SJCRH30 (cell line): Measurements from ENCODE around the gene GOLGA3. TPM values are rescaled to one million over a fixed set of nuclear protein-coding genes. Genes with fewer than 3 reads are reported as not detected.
A peak's percentile ranks its signal among the peaks of the same experiment; 100 is the strongest.
"Not testable (repeated sequence)": the region's sequence is repeated elsewhere in the genome, so short reads cannot be mapped to it uniquely, and the experiment has no call there.

Experiments
- DNase-seq, 2 experiments: peaks; one replicate each; pipeline ENCODE4 v3.0.0-alpha.2; 2015 to 2020
- H3K27ac ChIP-seq: fragments of 250-450 bp; sonication (Bioruptor Pico); 2 replicates; pipeline ENCODE4 v1.5.1; 2020; ENCODE audit warnings: mild to moderate bottlenecking, moderate library complexity
- H3K27me3 ChIP-seq: fragments of 250-450 bp; sonication (Bioruptor Pico); 2 replicates; pipeline ENCODE4 v1.5.1; 2020; ENCODE audit warnings: mild to moderate bottlenecking, moderate library complexity
- H3K36me3 ChIP-seq: fragments of 250-450 bp; sonication (Bioruptor Pico); 2 replicates; pipeline ENCODE4 v1.5.1; 2020; ENCODE audit warnings: mild to moderate bottlenecking, moderate library complexity
- H3K4me1 ChIP-seq: fragments of 250-450 bp; sonication (Bioruptor Pico); 2 replicates; pipeline ENCODE4 v1.5.1; 2020; ENCODE audit warnings: mild to moderate bottlenecking, moderate library complexity
- H3K4me3 ChIP-seq: fragments of 250-450 bp; sonication (Bioruptor Pico); 2 replicates; pipeline ENCODE4 v1.5.1; 2020; ENCODE audit warnings: mild to moderate bottlenecking, moderate library complexity
- H3K9me3 ChIP-seq: fragments of 250-450 bp; sonication (Bioruptor Pico); replicated peaks from 2 replicates; pipeline ENCODE4 v1.5.1; 2020; ENCODE audit warnings: mild to moderate bottlenecking, moderate library complexity
- total RNA-seq: library from RNA; depleted of rRNA; stranded (reverse); fragments of >200 nt; shearing (Covaris generic); gene quantifications from 2 replicates; pipeline ENCODE4 v1.2.3, GENCODE V29; 2014

The GOLGA3 gene
- total RNA-seq, 1 experiment from 2014 or later: 40.3 TPM

GRCh38 chr12:132853285-132854092 is 24.8 kb upstream of the GOLGA3 start:
- no peaks in the 10 kb centered on the region for H3K9me3 ChIP-seq
- DNase-seq: no peak
- peaks cover 22% of the 10 kb centered on the region for H3K36me3 ChIP-seq
- H3K4me1 ChIP-seq: no peaks in the 10 kb centered on the region
- H3K4me3 ChIP-seq: no peak overlapping the region
- H3K27me3 ChIP-seq: no peaks in the 10 kb centered on the region
- H3K27ac ChIP-seq: no peak overlapping the region

GRCh38 chr12:132852496-132852895 is 23.8 kb upstream of the GOLGA3 start:
- Histone ChIP-seq H3K4me1 (no peaks in the 10 kb centered on the region), H3K27ac (no peak overlapping the region), H3K4me3 (no peak overlapping the region), H3K36me3 (peaks cover 16% of the 10 kb centered on the region), H3K27me3 (no peaks in the 10 kb centered on the region), H3K9me3 (no peaks in the 10 kb centered on the region)
- no peak for DNase-seq

GRCh38 chr12:132851465-132851864 is 22.8 kb upstream of the GOLGA3 start:
- Histone ChIP-seq H3K4me3 (no peak overlapping the region), H3K27ac (no peak overlapping the region), H3K27me3 (no peaks in the 10 kb centered on the region), H3K9me3 (no peaks in the 10 kb centered on the region), H3K4me1 (no peaks in the 10 kb centered on the region), H3K36me3 (peaks cover 20% of the 10 kb centered on the region)
- DNase-seq: no peak

GRCh38 chr12:132850291-132850690 is 21.6 kb upstream of the GOLGA3 start:
- H3K27ac ChIP-seq: no peak overlapping the region
- H3K4me1 ChIP-seq: no peaks in the 10 kb centered on the region
- peaks cover 25% of the 10 kb centered on the region for H3K36me3 ChIP-seq
- no peak overlapping the region for H3K4me3 ChIP-seq
- no peaks in the 10 kb centered on the region for H3K27me3 ChIP-seq
- DNase-seq: no peak
- H3K9me3 ChIP-seq: no peaks in the 10 kb centered on the region

- H3K27ac ChIP-seq: no peak overlapping the region
- peaks cover 21% of the 10 kb centered on the region for H3K36me3 ChIP-seq
- H3K27me3 ChIP-seq: no peaks in the 10 kb centered on the region
Measured at GRCh38 chr12:132848521-132848920, 19.9 kb upstream of the GOLGA3 start.

GRCh38 chr12:132847363-132848356 is 19.0 kb upstream of the GOLGA3 start:
- DNase-seq: no peak
- Histone ChIP-seq H3K27me3 (no peaks in the 10 kb centered on the region), H3K27ac (no peak overlapping the region), H3K4me1 (no peaks in the 10 kb centered on the region), H3K4me3 (no peak overlapping the region), H3K36me3 (peaks cover 18% of the 10 kb centered on the region), H3K9me3 (no peaks in the 10 kb centered on the region)

More at GRCh38 chr12:132848521-132848920, 19.9 kb upstream of the GOLGA3 start:
- Histone ChIP-seq H3K4me3 (no peak overlapping the region), H3K4me1 (no peaks in the 10 kb centered on the region), H3K9me3 (no peaks in the 10 kb centered on the region)
- no peak for DNase-seq

GRCh38 chr12:132844681-132845080 is 16.0 kb upstream of the GOLGA3 start:
- H3K4me3 ChIP-seq, DNase-seq, H3K27me3 ChIP-seq, H3K9me3 ChIP-seq, H3K4me1 ChIP-seq, H3K27ac ChIP-seq: not testable (repeated sequence)
- peaks cover 14% of the 10 kb centered on the region for H3K36me3 ChIP-seq

GRCh38 chr12:132842449-132843045 is 13.9 kb upstream of the GOLGA3 start:
- H3K27ac ChIP-seq: no peak overlapping the region
- H3K4me3 ChIP-seq: no peak overlapping the region
- H3K4me1 ChIP-seq: no peaks in the 10 kb centered on the region
- no peaks in the 10 kb centered on the region for H3K9me3 ChIP-seq
- H3K27me3 ChIP-seq: no peaks in the 10 kb centered on the region
- peaks cover 14% of the 10 kb centered on the region for H3K36me3 ChIP-seq
- no peak for DNase-seq

GRCh38 chr12:132841151-132841550 is 12.5 kb upstream of the GOLGA3 start:
- Histone ChIP-seq H3K27ac (no peak overlapping the region), H3K9me3 (no peaks in the 10 kb centered on the region), H3K27me3 (no peaks in the 10 kb centered on the region), H3K4me1 (peaks cover 3% of the 10 kb centered on the region; the same call in 1 of the 2 replicates), H3K4me3 (no peak overlapping the region), H3K36me3 (peaks cover 9% of the 10 kb centered on the region; the same call in 1 of the 2 replicates)
- no peak for DNase-seq

- no peaks in the 10 kb centered on the region for H3K27me3 ChIP-seq
- H3K36me3 ChIP-seq: peaks cover 4% of the 10 kb centered on the region; the same call in 1 of the 2 replicates
- H3K4me3 ChIP-seq: no peak overlapping the region
- no peak overlapping the region for H3K27ac ChIP-seq
- peaks cover 3% of the 10 kb centered on the region; the same call in 1 of the 2 replicates for H3K4me1 ChIP-seq
- no peaks in the 10 kb centered on the region for H3K9me3 ChIP-seq
- DNase-seq: no peak
Measured at GRCh38 chr12:132840536-132840935, 11.9 kb upstream of the GOLGA3 start.

GRCh38 chr12:132839558-132840235 is 11.0 kb upstream of the GOLGA3 start:
- Histone ChIP-seq H3K36me3 (no peaks in the 10 kb centered on the region; the same call in 1 of the 2 replicates), H3K4me3 (no peak overlapping the region), H3K27ac (no peak overlapping the region), H3K4me1 (peaks cover 3% of the 10 kb centered on the region; the same call in 1 of the 2 replicates), H3K27me3 (no peaks in the 10 kb centered on the region), H3K9me3 (no peaks in the 10 kb centered on the region)
- no peak for DNase-seq

- H3K27me3 ChIP-seq: no peaks in the 10 kb centered on the region
- H3K36me3 ChIP-seq: no peaks in the 10 kb centered on the region
- peaks cover 3% of the 10 kb centered on the region; the same call in 1 of the 2 replicates for H3K4me1 ChIP-seq
- H3K9me3 ChIP-seq: no peaks in the 10 kb centered on the region
- no peak overlapping the region for H3K4me3 ChIP-seq
- no peak for DNase-seq
- H3K27ac ChIP-seq: no peak overlapping the region
Measured at GRCh38 chr12:132838410-132839080, 9.9 kb upstream of the GOLGA3 start.

- no peak overlapping the region for H3K4me3 ChIP-seq
- H3K9me3 ChIP-seq: no peaks in the 10 kb centered on the region
- peaks cover 3% of the 10 kb centered on the region; the same call in 1 of the 2 replicates for H3K4me1 ChIP-seq
- no peak overlapping the region for H3K27ac ChIP-seq
- peak; percentile 19 to 26 for DNase-seq
- no peaks in the 10 kb centered on the region for H3K36me3 ChIP-seq
- no peaks in the 10 kb centered on the region for H3K27me3 ChIP-seq
Measured at GRCh38 chr12:132837693-132838409, 9.2 kb upstream of the GOLGA3 start.
